CD8-positive, alpha-beta memory T cell (primary cell): ENCODE measurements around the gene SLC6A17. TPM values are rescaled to one million over a fixed set of nuclear protein-coding genes. Genes with fewer than 3 reads are reported as not detected.

Experiments used
- CTCF ChIA-PET: fragments of 350-600 bp; sonication (Branson Sonifier 250); formaldehyde crosslinking; loops from one replicate; lab custom pipeline; 2021; ENCODE audit warnings: antibody characterized with exemption; lab: Charles Lee
- POLR2A ChIA-PET: fragments of 350-600 bp; sonication (Branson Sonifier 250); formaldehyde crosslinking; loops from one replicate; lab custom pipeline; 2021; ENCODE audit warnings: antibody characterized with exemption; lab: Charles Lee
- DNase-seq, 5 donors: peaks; one replicate each; pipeline versions ENCODE4 v3.0.0 to v3.0.0-alpha.2; 2020 to 2022; ENCODE audit warnings: mixed read lengths in 1 of 5
- H3K27ac ChIP-seq: one replicate; pipeline ENCODE4 v1.7.0; 2013; ENCODE audit warnings: low read depth, mild to moderate bottlenecking, low read length, moderate library complexity
- H3K27me3 ChIP-seq: 2 replicates; pipeline ENCODE4 v1.7.0; 2013; ENCODE audit warnings: low read length, mild to moderate bottlenecking; ENCODE audit not compliant: insufficient read depth, poor library complexity, severe bottlenecking
- H3K36me3 ChIP-seq: 2 replicates; pipeline ENCODE4 v1.7.0; 2013; ENCODE audit warnings: mild to moderate bottlenecking, low read length, moderate library complexity; ENCODE audit not compliant: insufficient read depth
- H3K4me1 ChIP-seq: 2 replicates; pipeline ENCODE4 v1.7.0; 2013; ENCODE audit warnings: mild to moderate bottlenecking, low read length, moderate library complexity; ENCODE audit not compliant: insufficient read depth
- H3K4me3 ChIP-seq: 2 replicates; pipeline ENCODE4 v1.7.0; 2013; ENCODE audit warnings: mild to moderate bottlenecking, low read length
- H3K9me3 ChIP-seq: 2 replicates; pipeline ENCODE4 v1.7.0; 2013; ENCODE audit warnings: mild to moderate bottlenecking, low read length
- H3K27ac Mint-ChIP-seq, 8 donors: one replicate each; pipeline ENCODE4 v1.8.0; 2020 to 2021; ENCODE audit warnings: mixed read lengths in 8 of 8, mild to moderate bottlenecking in 6 of 8, inconsistent platforms in 3 of 8, moderate library complexity in 3 of 8
- H3K27me3 Mint-ChIP-seq, 2 donors: one replicate each; pipeline ENCODE4 v1.8.0; 2020 to 2021; ENCODE audit warnings: mixed read lengths in 2 of 2, mild to moderate bottlenecking in 1 of 2, moderate library complexity in 1 of 2
- H3K36me3 Mint-ChIP-seq, 3 donors: one replicate each; pipeline ENCODE4 v1.8.0; 2020 to 2021; ENCODE audit warnings: mixed read lengths in 3 of 3, inconsistent platforms in 1 of 3, mild to moderate bottlenecking in 1 of 3
- H3K4me1 Mint-ChIP-seq, 3 donors: one replicate each; pipeline ENCODE4 v1.8.0; 2020 to 2021; ENCODE audit warnings: mixed read lengths in 3 of 3, inconsistent platforms in 1 of 3, mild to moderate bottlenecking in 1 of 3
- H3K4me3 Mint-ChIP-seq, 7 donors: one replicate each; pipeline ENCODE4 v1.8.0; 2020 to 2021; ENCODE audit warnings: mixed read lengths in 7 of 7, mild to moderate bottlenecking in 6 of 7, moderate library complexity in 4 of 7, inconsistent platforms in 2 of 7
- H3K9me3 Mint-ChIP-seq, 5 donors: one replicate each; pipeline ENCODE4 v1.8.0; 2020 to 2022; ENCODE audit warnings: mixed read lengths in 5 of 5, mild to moderate bottlenecking in 3 of 5, moderate library complexity in 2 of 5, inconsistent platforms in 1 of 5
- polyA plus RNA-seq: library from polyadenylated mRNA; unstranded; fragments of 300-500 nt; fragmentation: Illumina TruSeq; gene quantifications from one replicate; pipeline ENCODE4 v1.2.3, GENCODE V29; 2021
- total RNA-seq, 2 experiments: library from RNA; stranded (reverse); gene quantifications; one replicate each; pipeline ENCODE4 v1.2.3, GENCODE V29; 2021

Gene SLC6A17
- total and polyA plus RNA-seq, 3 experiments from 2014 or later = 0.07 TPM; not detected in 1

- ChIA-PET POLR2A (no interaction called here), CTCF (no interaction called here)
- no peaks in the 10 kb centered on the region for H3K4me1 ChIP-seq
- Mint-ChIP-seq H3K4me3 (no peak overlapping the region), H3K36me3 (no peaks in the 10 kb centered on the region), H3K4me1 (no peaks in the 10 kb centered on the region), H3K27ac (peak overlapping the region in 1 of 8 donors; percentile 33), H3K27me3 (peaks cover 18 to 57% of the 10 kb centered on the region in 2 donors), H3K9me3 (no peaks in the 10 kb centered on the region)
- no peak for DNase-seq
- H3K27me3 ChIP-seq = no peaks in the 10 kb centered on the region
- H3K36me3 ChIP-seq = no peaks in the 10 kb centered on the region
- no peaks in the 10 kb centered on the region for H3K9me3 ChIP-seq
- no peak overlapping the region for H3K27ac ChIP-seq
- no peak overlapping the region for H3K4me3 ChIP-seq
These were observed 36.7 kb upstream of the SLC6A17 start for GRCh38 chr1:110113551-110113950.

- no peaks in the 10 kb centered on the region for H3K4me1 ChIP-seq
- Mint-ChIP-seq H3K9me3 (peaks cover 0 to under 1% (median 0%) of the 10 kb centered on the region in 5 donors), H3K36me3 (no peaks in the 10 kb centered on the region), H3K27ac (no peak overlapping the region), H3K27me3 (peaks cover 16 to 58% of the 10 kb centered on the region in 2 donors), H3K4me1 (no peaks in the 10 kb centered on the region), H3K4me3 (no peak overlapping the region)
- POLR2A ChIA-PET = no interaction called here
- H3K4me3 ChIP-seq = no peak overlapping the region
- H3K9me3 ChIP-seq = no peaks in the 10 kb centered on the region
- no peak overlapping the region for H3K27ac ChIP-seq
- H3K27me3 ChIP-seq = no peaks in the 10 kb centered on the region
- CTCF ChIA-PET = no interaction called here
- no peaks in the 10 kb centered on the region for H3K36me3 ChIP-seq
- DNase-seq = no peak
These were observed 36.1 kb upstream of the SLC6A17 start for GRCh38 chr1:110114173-110114572.

- Histone ChIP-seq H3K27me3 (no peaks in the 10 kb centered on the region), H3K36me3 (no peaks in the 10 kb centered on the region), H3K4me3 (no peak overlapping the region), H3K9me3 (no peaks in the 10 kb centered on the region), H3K27ac (no peak overlapping the region), H3K4me1 (no peaks in the 10 kb centered on the region)
- Mint-ChIP-seq H3K36me3 (no peaks in the 10 kb centered on the region), H3K4me3 (no peak overlapping the region), H3K27ac (no peak overlapping the region), H3K9me3 (peaks cover 0 to 2% (median 0%) of the 10 kb centered on the region in 5 donors), H3K4me1 (no peaks in the 10 kb centered on the region), H3K27me3 (peaks cover 13 to 52% of the 10 kb centered on the region in 2 donors)
- POLR2A ChIA-PET = no interaction called here
- DNase-seq = no peak
- CTCF ChIA-PET = no interaction called here
These were observed 35.5 kb upstream of the SLC6A17 start for GRCh38 chr1:110114784-110115183.

GRCh38 chr1:110118636-110119396 is 31.5 kb upstream of the SLC6A17 start:
- Histone ChIP-seq H3K36me3 (no peaks in the 10 kb centered on the region), H3K27me3 (no peaks in the 10 kb centered on the region), H3K9me3 (no peaks in the 10 kb centered on the region), H3K27ac (no peak overlapping the region), H3K4me1 (no peaks in the 10 kb centered on the region), H3K4me3 (no peak overlapping the region)
- no peaks in the 10 kb centered on the region for H3K36me3 Mint-ChIP-seq
- H3K9me3 Mint-ChIP-seq = peaks cover 0 to 6% (median 4%) of the 10 kb centered on the region in 5 donors
- CTCF ChIA-PET = interaction anchor here (1.3 kb wide), 1 partner anchor 13 kb away, joined by 3 read pairs; no protein-coding TSS in a partner anchor
- peaks cover 6 to 51% of the 10 kb centered on the region in 2 donors for H3K27me3 Mint-ChIP-seq
- H3K4me1 Mint-ChIP-seq = peaks cover 0 to 3% (median 0%) of the 10 kb centered on the region in 3 donors
- POLR2A ChIA-PET = no interaction called here
- no peak overlapping the region for H3K27ac Mint-ChIP-seq
- no peak for DNase-seq
- H3K4me3 Mint-ChIP-seq = peak overlapping the region in 1 of 7 donors; percentile 15

GRCh38 chr1:110119843-110120242 is 30.5 kb upstream of the SLC6A17 start:
- Histone ChIP-seq H3K9me3 (no peaks in the 10 kb centered on the region), H3K27me3 (no peaks in the 10 kb centered on the region), H3K36me3 (no peaks in the 10 kb centered on the region), H3K27ac (no peak overlapping the region), H3K4me1 (no peaks in the 10 kb centered on the region), H3K4me3 (no peak overlapping the region)
- H3K27me3 Mint-ChIP-seq = peaks cover 6 to 54% of the 10 kb centered on the region in 2 donors
- H3K9me3 Mint-ChIP-seq = peaks cover 0 to 9% (median 6%) of the 10 kb centered on the region in 5 donors
- POLR2A ChIA-PET = no interaction called here
- H3K36me3 Mint-ChIP-seq = no peaks in the 10 kb centered on the region
- DNase-seq = no peak
- no peak overlapping the region for H3K4me3 Mint-ChIP-seq
- H3K27ac Mint-ChIP-seq = no peak overlapping the region
- peaks cover 0 to 3% (median 0%) of the 10 kb centered on the region in 3 donors for H3K4me1 Mint-ChIP-seq
- CTCF ChIA-PET = no interaction called here

- no peak overlapping the region for H3K27ac ChIP-seq
- H3K36me3 Mint-ChIP-seq = peaks cover 0 to 4% (median 0%) of the 10 kb centered on the region in 3 donors
- peaks cover 0 to 9% (median 6%) of the 10 kb centered on the region in 5 donors for H3K9me3 Mint-ChIP-seq
- H3K4me1 ChIP-seq = no peaks in the 10 kb centered on the region
- H3K27me3 ChIP-seq = no peaks in the 10 kb centered on the region
- H3K27ac Mint-ChIP-seq = peak overlapping the region in 1 of 8 donors; percentile 83
- H3K4me3 Mint-ChIP-seq = no peak overlapping the region
- H3K4me1 Mint-ChIP-seq = peaks cover 0 to 3% (median 0%) of the 10 kb centered on the region in 3 donors
- CTCF ChIA-PET = no interaction called here
- POLR2A ChIA-PET = no interaction called here
- H3K36me3 ChIP-seq = no peaks in the 10 kb centered on the region
- H3K9me3 ChIP-seq = no peaks in the 10 kb centered on the region
- no peak for DNase-seq
- no peak overlapping the region for H3K4me3 ChIP-seq
- peaks cover 3 to 59% of the 10 kb centered on the region in 2 donors for H3K27me3 Mint-ChIP-seq
These were observed 29.2 kb upstream of the SLC6A17 start for GRCh38 chr1:110120960-110121561.

GRCh38 chr1:110123224-110123623 is 27.1 kb upstream of the SLC6A17 start:
- CTCF ChIA-PET = no interaction called here
- Histone ChIP-seq H3K9me3 (no peaks in the 10 kb centered on the region), H3K36me3 (no peaks in the 10 kb centered on the region), H3K4me1 (no peaks in the 10 kb centered on the region), H3K27me3 (no peaks in the 10 kb centered on the region), H3K4me3 (no peak overlapping the region), H3K27ac (no peak overlapping the region)
- POLR2A ChIA-PET = no interaction called here
- peaks cover 0 to 3% (median 0%) of the 10 kb centered on the region in 3 donors for H3K4me1 Mint-ChIP-seq
- no peak overlapping the region for H3K4me3 Mint-ChIP-seq
- peaks cover 5 to 49% of the 10 kb centered on the region in 2 donors for H3K27me3 Mint-ChIP-seq
- H3K9me3 Mint-ChIP-seq = peaks cover 0 to 9% (median 6%) of the 10 kb centered on the region in 5 donors
- H3K27ac Mint-ChIP-seq = no peak overlapping the region
- no peak for DNase-seq
- peaks cover 0 to 7% (median 0%) of the 10 kb centered on the region in 3 donors for H3K36me3 Mint-ChIP-seq

GRCh38 chr1:110125810-110126209 is 24.5 kb upstream of the SLC6A17 start:
- Histone ChIP-seq H3K27ac (no peak overlapping the region), H3K36me3 (no peaks in the 10 kb centered on the region), H3K4me1 (no peaks in the 10 kb centered on the region), H3K9me3 (no peaks in the 10 kb centered on the region), H3K4me3 (no peak overlapping the region), H3K27me3 (peaks cover 4% of the 10 kb centered on the region)
- POLR2A ChIA-PET = no interaction called here
- CTCF ChIA-PET = no interaction called here
- H3K4me1 Mint-ChIP-seq = no peaks in the 10 kb centered on the region
- H3K36me3 Mint-ChIP-seq = peaks cover 0 to 7% (median 0%) of the 10 kb centered on the region in 3 donors
- peaks cover 0 to 7% (median 2%) of the 10 kb centered on the region in 5 donors for H3K9me3 Mint-ChIP-seq
- no peak for DNase-seq
- H3K27me3 Mint-ChIP-seq = peaks cover 13 to 59% of the 10 kb centered on the region in 2 donors
- H3K4me3 Mint-ChIP-seq = no peak overlapping the region
- H3K27ac Mint-ChIP-seq = no peak overlapping the region
